ENCODE results near the gene EFEMP2. TPM values are rescaled to one million over a fixed set of nuclear protein-coding genes. Genes with fewer than 3 reads are reported as not detected.
A peak's percentile ranks its signal among the peaks of the same experiment; 100 is the strongest.

The EFEMP2 gene
- total and polyA plus RNA-seq, 10 of the 15 experiments (the other 5 are each of a cell fraction or from before 2014, with no cell fraction given) = 0.24 to 13.2 (median 1.3) TPM; not detected in 1

- TF ChIP-seq NFYA (IDR thresholded peaks at IDR 0.05; ENCODE audit: borderline replicate concordance, low read depth, low read length) (no peak), ZBTB40 (IDR thresholded peaks at IDR 0.05; ENCODE audit: borderline replicate concordance) (no peak)
- TF ChIP-seq, protein P1, sequence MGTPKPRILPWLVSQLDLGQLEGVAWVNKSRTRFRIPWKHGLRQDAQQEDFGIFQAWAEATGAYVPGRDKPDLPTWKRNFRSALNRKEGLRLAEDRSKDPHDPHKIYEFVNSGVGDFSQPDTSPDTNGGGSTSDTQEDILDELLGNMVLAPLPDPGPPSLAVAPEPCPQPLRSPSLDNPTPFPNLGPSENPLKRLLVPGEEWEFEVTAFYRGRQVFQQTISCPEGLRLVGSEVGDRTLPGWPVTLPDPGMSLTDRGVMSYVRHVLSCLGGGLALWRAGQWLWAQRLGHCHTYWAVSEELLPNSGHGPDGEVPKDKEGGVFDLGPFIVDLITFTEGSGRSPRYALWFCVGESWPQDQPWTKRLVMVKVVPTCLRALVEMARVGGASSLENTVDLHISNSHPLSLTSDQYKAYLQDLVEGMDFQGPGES (IDR thresholded peaks at IDR 0.05) = no peak
Observed at GRCh38 chr11:65880027-65880426, 7.4 kb upstream of the EFEMP2 start (continued).

GRCh38 chr11:65879617-65880016, 7.0 kb upstream of the EFEMP2 start, which contains the start of gene CTSW:
CTSW (plus strand) TSS chr11:65879837; CDS start chr11:65879855, 18 bp downstream.
- Histone ChIP-seq H3K9ac (ENCODE audit: control insufficient read depth, insufficient read depth, low read length) (no peak within 1 kb of the TSS), H3K79me2 (ENCODE audit: control insufficient read depth, insufficient read depth, low read length) (no peaks in the 10 kb centered on the region), H3K27ac (ENCODE audit: control insufficient read depth, insufficient read depth) (no peak within 1 kb of the TSS), H3K27me3 (replicated peaks in 1 of 2; ENCODE audit: control insufficient read depth in 2 of 2, insufficient read depth in 2 of 2, low read length in 1 of 2) (no peaks in the 10 kb centered on the region), H3K4me3 (no peak within 1 kb of the TSS), H3K4me1 (ENCODE audit: control insufficient read depth, insufficient read depth, low read length) (peaks cover 5% of the 10 kb centered on the region; the same call in 1 of the 2 replicates), H3K9me3 (replicated peaks; ENCODE audit: control insufficient read depth, insufficient read depth, low read length) (no peaks in the 10 kb centered on the region), H3K4me2 (ENCODE audit: control insufficient read depth, insufficient read depth) (no peak within 1 kb of the TSS), H3K36me3 (ENCODE audit: control insufficient read depth in 2 of 2, insufficient read depth in 2 of 2, low read length in 1 of 2) (peaks cover 9 to 11% of the 10 kb centered on the region in 2 experiments; a peak in 3 of 4 replicates), H4K20me1 (ENCODE audit: control insufficient read depth, insufficient read depth) (no peaks in the 10 kb centered on the region), H2AFZ (ENCODE audit: control insufficient read depth, low read depth, low read length) (no peak within 1 kb of the TSS)
- ATAC-seq = no peak
- POLR2A ChIA-PET = interaction anchor here (2.4 kb wide), 1 partner anchor 8 kb away, joined by 8 read pairs; the partner anchor contains the start of gene FIBP
- FAIRE-seq = no peak
- no TSS peak for BruUV-seq (replicated peaks)
- in situ Hi-C loops (cut with MboI) = loop anchor here (5.0 kb wide), 1 partner anchor 108 kb away; no protein-coding TSS in a partner anchor
- CTCF ChIA-PET = interaction anchor here (0.6 to 1.7 kb wide), 2 partner anchors 20 to 1212 kb away, joined by 4 to 9 read pairs; partner anchors contain the start of gene MUS81
- SMC1A ChIA-PET (ENCODE audit: uncharacterized antibody, unreplicated experiment) = no interaction called here
- intact Hi-C loops (cut with micrococcal nuclease; ENCODE audit: unreplicated experiment) = no loop called here
- RAD21 ChIA-PET (ENCODE audit: unreplicated experiment) = no interaction called here
- no peak for TF ChIP-seq SPI1 (IDR thresholded peaks at IDR 0.05; ENCODE audit: borderline replicate concordance, insufficient read depth, low read depth, low read length)
- no peak for TF ChIP-seq BRCA1 (IDR thresholded peaks at IDR 0.05; ENCODE audit: low read depth, low read length)
- no peak for TF ChIP-seq SMARCA5 (IDR thresholded peaks at IDR 0.05)
- no peak for TF ChIP-seq RBBP5 (conservative IDR thresholded peaks at IDR 0.05)
- TF ChIP-seq SIX5 (IDR thresholded peaks at IDR 0.05; ENCODE audit: low read depth, low read length, severe bottlenecking) = no peak
- TF ChIP-seq TCF12 (IDR thresholded peaks at IDR 0.05; ENCODE audit: low read depth, low read length) = no peak
- 0 out of 2 replicates have a peak, but pooled peaks have one; percentile 17 for TF ChIP-seq RUNX3 (IDR thresholded peaks at IDR 0.05; ENCODE audit: low read length)
- WGBS (ENCODE audit: insufficient coverage, insufficient replicate concordance, low lambda C conversion rate, missing lambda C conversion rate) = 65% methylated on average over 6 of the region's 7 CpGs
- no peak for DNase-seq (ENCODE audit: low read depth, low spot score)

All from GM12878 (cell line).